ENCODE results near the gene HOXA3. TPM values are rescaled to one million over a fixed set of nuclear protein-coding genes. Genes with fewer than 3 reads are reported as not detected.

Gene HOXA3
- total RNA-seq: not detected

DNA sequence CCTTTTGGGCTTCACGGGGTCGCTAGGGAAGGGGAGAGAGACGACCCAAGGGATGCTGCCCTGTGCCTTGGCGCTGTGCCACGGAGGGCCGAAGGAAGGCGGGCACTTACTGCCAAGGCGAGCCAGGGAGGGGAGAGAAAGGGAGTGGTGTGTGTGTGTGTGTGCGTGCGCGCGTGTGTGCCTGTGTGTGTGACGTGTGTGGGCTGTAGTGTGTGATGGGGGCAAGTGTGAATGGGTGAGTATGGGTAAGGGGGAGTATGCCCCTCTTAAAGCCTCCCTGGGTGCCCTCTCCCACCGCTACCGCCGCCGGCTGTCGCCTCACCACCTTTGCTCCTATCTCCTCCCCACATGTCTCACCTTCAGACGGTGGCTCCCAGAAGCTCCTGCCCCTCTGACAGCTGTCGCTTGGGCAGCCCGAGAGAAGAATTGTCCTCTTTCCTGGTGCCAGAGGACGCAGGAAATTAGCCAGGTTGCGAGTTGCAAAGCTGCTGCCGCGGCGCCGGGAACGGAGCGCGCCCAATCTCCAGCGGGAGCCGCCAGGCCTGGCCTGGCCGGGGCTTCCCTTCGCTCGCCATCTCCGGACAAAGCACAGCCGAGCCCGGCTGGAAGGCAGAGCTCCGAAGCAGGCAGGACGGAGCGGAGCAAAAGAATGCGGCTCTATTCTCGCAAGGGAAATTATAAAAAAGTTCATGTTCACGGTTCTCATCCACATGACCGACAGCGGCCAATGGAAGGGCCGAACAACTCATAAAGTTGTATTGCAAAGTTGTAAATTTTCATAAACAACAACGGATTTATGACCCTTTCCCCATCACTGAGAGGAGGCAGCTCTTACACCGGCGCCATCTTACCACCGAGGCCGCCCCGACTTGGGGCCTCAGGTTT is at the start of gene HOXA3:
Gene HOXA3, minus strand, starts transcription at position 653 of the 885 bp plus-strand sequence. CDS start 41,943 bp downstream, outside the sequence.
- no peaks in the 10 kb centered on the region for H3K9me3 Mint-ChIP-seq (ENCODE audit: low read depth)
- peaks cover 29% of the 10 kb centered on the region for H3K4me1 Mint-ChIP-seq

DNA sequence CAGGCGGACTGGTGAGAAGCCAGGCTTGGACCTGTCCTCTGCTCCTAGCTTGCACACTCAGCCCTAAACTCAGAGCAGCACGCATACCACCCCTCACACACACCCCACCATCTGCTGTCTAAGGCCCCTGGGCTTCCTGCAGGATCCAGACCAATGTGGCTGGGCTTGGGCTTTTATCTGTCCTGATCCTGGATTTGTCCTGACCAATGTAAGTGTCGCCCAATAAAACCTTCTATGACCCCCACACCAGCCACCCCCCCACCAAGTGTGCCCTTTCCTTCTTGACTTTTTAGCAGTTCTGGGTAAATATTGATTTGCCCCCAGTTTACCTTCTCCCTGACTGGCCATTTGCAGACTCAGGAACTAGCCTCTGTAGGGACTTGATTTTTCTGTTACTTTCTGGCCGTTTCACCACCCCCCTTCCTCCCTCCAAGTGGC is 49.2 kb upstream of the HOXA3 start:
- ATAC-seq (no peak), DNase-seq (no peak)
- H3K4me3 Mint-ChIP-seq: no peak overlapping the region
- H3K27me3 Mint-ChIP-seq: peaks cover 92% of the 10 kb centered on the region
- H3K27ac Mint-ChIP-seq: no peak overlapping the region
- H3K36me3 Mint-ChIP-seq: no peaks in the 10 kb centered on the region
- H3K9me3 Mint-ChIP-seq (ENCODE audit: low read depth): no peaks in the 10 kb centered on the region
- peaks cover 30% of the 10 kb centered on the region for H3K4me1 Mint-ChIP-seq
- CTCF ChIA-PET: interaction anchor here (1.2 to 2.4 kb wide), 2 partner anchors 10 to 22 kb away, joined by 4 to 10 read pairs; no protein-coding TSS in a partner anchor

More for the DNA sequence above, at the start of gene HOXA3:
- Mint-ChIP-seq H3K4me3 (peak within 1 kb of the TSS; percentile 51), H3K27ac (no peak within 1 kb of the TSS), H3K27me3 (peaks cover 91% of the 10 kb centered on the region), H3K36me3 (peaks cover 1% of the 10 kb centered on the region)
- no peak for ATAC-seq
- DNase-seq: no peak
- CTCF ChIA-PET: interaction anchor here (0.9 to 3.6 kb wide), 10 partner anchors 9 to 783 kb away, joined by 3 to 25 read pairs (median 5); no protein-coding TSS in a partner anchor

DNA sequence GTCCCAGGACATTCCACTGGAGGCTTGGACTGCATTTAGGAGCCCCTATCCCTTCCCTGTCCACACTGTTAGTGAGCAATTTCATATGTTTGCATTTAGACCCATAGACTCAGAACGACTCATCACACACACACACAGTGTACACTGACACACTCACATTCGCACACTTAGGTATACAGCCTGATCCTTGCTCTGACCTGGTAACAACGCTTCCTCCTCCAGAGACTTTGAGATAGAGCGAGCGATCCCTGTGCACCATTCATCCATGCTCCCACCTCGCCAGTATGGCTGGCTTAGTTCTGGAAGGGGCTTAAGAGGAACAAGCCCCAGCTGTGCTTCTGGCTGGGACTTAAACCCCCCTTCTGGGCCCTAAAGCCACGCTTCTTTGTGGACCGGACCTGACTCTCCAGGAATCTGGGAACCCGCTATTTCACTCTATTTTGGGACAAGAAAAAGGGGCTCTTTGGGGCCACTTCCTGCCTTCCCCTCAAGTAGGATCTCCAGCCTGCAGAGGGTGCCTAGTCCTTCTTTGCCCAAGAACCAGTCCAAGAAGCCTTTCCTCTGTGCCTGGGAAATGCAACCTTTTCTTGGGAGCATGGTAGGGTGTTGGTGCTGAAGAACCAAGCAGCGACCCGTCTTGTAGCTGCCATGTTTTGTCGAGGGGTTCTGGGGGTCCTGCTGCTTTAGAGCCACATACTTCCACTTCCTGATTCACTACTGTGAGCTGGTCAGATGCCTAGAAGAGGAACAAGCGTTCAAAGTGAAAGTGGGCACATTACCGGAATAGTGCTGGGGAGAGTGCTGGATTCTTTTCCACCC is 48.6 kb upstream of the HOXA3 start:
- DNase-seq: no peak
- Mint-ChIP-seq H3K27ac (peak overlapping the region; percentile 67), H3K27me3 (peaks cover 91% of the 10 kb centered on the region), H3K4me3 (peak overlapping the region; percentile 26), H3K4me1 (peaks cover 32% of the 10 kb centered on the region), H3K9me3 (ENCODE audit: low read depth) (no peaks in the 10 kb centered on the region), H3K36me3 (no peaks in the 10 kb centered on the region)
- CTCF ChIA-PET: interaction anchor here (2.4 kb wide), 1 partner anchor 21 kb away, joined by 10 read pairs; no protein-coding TSS in a partner anchor
- ATAC-seq: no peak

- H3K27me3 Mint-ChIP-seq: peaks cover 89% of the 10 kb centered on the region
- no peaks in the 10 kb centered on the region for H3K36me3 Mint-ChIP-seq
- CTCF ChIA-PET: interaction anchor here (1.6 kb wide), 1 partner anchor 13 kb away, joined by 5 read pairs; no protein-coding TSS in a partner anchor
- ATAC-seq (peak; percentile 54), DNase-seq (no peak)
- H3K4me3 Mint-ChIP-seq: peak within 1 kb of the TSS; percentile 46
- H3K4me1 Mint-ChIP-seq: peaks cover 28% of the 10 kb centered on the region
- H3K9me3 Mint-ChIP-seq (ENCODE audit: low read depth): no peaks in the 10 kb centered on the region
- H3K27ac Mint-ChIP-seq: peak within 1 kb of the TSS; percentile 67
Measured at GRCh38 chr7:27199849-27200760, 47.7 kb upstream of the HOXA3 start, which contains the start of gene HOXA13. Gene HOXA13, minus strand, starts transcription at chr7:27200091. Its CDS starts 14 bp downstream, at chr7:27200077.

DNA sequence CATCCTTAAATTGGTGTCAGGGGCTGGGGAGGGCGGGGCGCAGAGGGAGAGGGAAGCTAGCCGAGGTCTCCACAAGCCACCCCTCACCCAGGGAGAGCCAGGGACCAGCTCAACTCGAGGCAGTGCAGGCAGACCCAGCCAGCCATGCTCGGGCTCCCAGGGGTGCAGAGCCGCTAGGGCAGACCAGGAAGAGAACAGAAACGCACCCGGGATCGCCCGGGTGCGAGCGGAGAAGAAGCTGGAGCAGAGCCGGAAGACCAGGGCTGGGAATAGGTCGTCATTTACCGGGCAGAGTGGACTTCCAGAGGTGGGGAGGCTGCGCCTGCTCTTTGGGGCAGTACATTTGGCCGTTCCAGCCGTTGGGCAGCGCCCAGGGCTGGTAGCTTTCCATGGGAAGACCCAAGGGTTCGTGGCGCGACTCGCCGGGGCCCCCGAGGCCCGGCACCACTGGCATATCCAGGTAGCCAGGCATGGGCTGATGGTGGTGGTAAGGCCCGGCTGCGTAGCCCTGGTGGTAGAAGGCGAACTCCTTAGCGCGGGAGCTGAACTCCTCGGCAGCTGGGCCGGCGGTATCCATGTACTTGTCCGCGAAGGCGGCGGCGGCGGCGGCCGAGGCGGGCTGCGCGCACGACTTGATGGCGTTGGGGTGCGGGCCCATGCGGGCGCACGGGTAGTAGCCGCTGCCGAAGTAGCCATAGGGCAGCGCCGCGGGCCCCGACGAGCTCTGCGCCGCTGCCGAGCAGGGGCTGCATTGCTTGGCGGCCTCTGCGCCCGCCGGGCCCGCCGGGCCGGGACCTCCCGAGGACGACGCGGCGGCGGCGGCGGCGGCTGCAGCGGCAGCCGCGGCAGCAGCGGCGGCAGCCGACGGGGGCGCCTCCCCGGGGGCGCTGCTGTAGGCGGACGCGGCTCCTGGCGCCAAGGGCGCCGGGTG is 46.8 kb upstream of the HOXA3 start:
- H3K27me3 Mint-ChIP-seq: peaks cover 90% of the 10 kb centered on the region

DNA sequence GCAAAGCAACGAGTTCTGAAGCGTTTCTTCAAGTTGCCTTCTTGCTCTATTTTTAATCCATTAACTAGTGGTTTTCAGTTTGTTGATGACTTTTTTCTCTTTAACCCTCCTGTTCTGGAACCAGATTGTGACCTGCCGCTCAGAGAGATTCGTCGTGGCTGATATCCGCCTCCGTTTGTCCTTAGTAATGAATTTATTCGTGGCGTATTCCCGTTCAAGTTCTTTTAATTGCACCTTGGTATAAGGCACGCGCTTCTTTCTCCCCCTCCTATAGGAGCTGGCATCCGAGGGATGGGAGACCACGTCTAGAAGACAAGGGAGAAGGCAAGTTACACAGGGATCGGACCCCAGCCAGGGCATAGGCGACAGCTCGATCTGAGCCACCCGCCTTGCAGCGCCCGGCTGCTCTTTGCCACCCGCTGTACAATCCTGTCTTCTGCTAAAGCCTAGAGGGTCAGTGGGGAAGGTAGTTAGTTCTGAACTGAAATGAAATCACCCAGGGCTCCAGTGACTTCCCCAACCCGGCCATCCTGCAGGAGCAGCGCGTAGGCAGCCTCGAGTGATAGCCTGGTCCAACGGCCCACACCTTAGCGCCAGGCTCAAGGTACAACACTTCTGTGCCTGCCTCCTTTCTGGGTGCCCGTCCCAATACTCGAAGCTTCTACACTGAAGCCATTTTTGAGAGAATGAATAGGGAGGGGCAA is 45.9 kb upstream of the HOXA3 start:
- ATAC-seq (no peak), DNase-seq (no peak)
- CTCF ChIA-PET: interaction anchor here (0.9 to 1.6 kb wide), 5 partner anchors 11 to 515 kb away, joined by 3 to 5 read pairs (median 4); no protein-coding TSS in a partner anchor
- H3K4me3 Mint-ChIP-seq: no peak overlapping the region
- no peaks in the 10 kb centered on the region for H3K9me3 Mint-ChIP-seq (ENCODE audit: low read depth)
- peaks cover 90% of the 10 kb centered on the region for H3K27me3 Mint-ChIP-seq
- no peak overlapping the region for H3K27ac Mint-ChIP-seq
- peaks cover 26% of the 10 kb centered on the region for H3K4me1 Mint-ChIP-seq
- no peaks in the 10 kb centered on the region for H3K36me3 Mint-ChIP-seq

More for the DNA sequence above, 46.8 kb upstream of the HOXA3 start:
- Mint-ChIP-seq H3K4me3 (no peak overlapping the region), H3K4me1 (peaks cover 26% of the 10 kb centered on the region), H3K36me3 (no peaks in the 10 kb centered on the region), H3K9me3 (ENCODE audit: low read depth) (no peaks in the 10 kb centered on the region), H3K27ac (no peak overlapping the region)
- ATAC-seq (no peak), DNase-seq (no peak)
- CTCF ChIA-PET: interaction anchor here (0.9 to 1.6 kb wide), 5 partner anchors 10 to 516 kb away, joined by 3 to 5 read pairs (median 4); no protein-coding TSS in a partner anchor

GRCh38 chr7:27197137-27198042 is 45.0 kb upstream of the HOXA3 start:
- Mint-ChIP-seq H3K27me3 (peaks cover 87% of the 10 kb centered on the region), H3K9me3 (ENCODE audit: low read depth) (no peaks in the 10 kb centered on the region), H3K36me3 (no peaks in the 10 kb centered on the region), H3K27ac (no peak overlapping the region), H3K4me1 (peaks cover 24% of the 10 kb centered on the region), H3K4me3 (no peak overlapping the region)
- DNase-seq (no peak), ATAC-seq (no peak)
- CTCF ChIA-PET: no interaction called here

GRCh38 chr7:27196287-27196767 is 43.9 kb upstream of the HOXA3 start:
- no peak overlapping the region for H3K4me3 Mint-ChIP-seq
- ATAC-seq: no peak

DNA sequence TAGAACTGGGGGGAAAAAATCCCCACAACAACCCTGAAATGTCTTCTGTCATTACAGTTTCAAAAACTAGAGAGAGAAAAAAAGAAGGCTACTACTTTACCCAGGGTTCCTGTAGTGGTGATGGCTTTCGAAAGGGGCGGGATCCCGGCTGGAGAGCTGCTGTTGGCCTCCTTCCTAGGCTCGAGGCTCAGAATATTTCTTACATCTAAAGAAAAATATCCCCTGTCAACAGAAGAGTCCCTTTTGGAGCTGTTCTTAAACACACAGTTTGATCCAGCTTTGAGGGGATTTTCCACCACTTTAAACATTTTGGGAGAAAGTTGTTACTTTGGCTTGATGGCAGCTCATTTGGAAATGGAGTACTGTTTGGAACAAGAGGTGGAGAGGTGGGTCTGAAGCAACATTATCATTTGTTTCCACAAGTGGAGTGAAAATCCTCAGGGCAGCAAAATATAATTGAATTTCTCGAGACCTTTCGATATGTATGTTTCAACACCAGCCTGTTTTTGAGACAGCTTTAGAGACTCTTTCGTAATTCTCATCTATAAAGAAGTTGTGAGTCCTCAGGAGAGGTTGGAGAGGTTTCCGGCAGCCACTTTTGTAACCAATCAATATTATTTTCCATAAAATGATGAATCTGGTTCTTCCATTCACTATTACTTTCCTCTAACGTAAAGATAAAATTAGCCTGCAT is 42.5 kb upstream of the HOXA3 start:
- no peaks in the 10 kb centered on the region for H3K36me3 Mint-ChIP-seq
- DNase-seq (no peak), ATAC-seq (no peak)
- no peaks in the 10 kb centered on the region for H3K9me3 Mint-ChIP-seq (ENCODE audit: low read depth)
- H3K4me3 Mint-ChIP-seq: no peak overlapping the region
- peaks cover 89% of the 10 kb centered on the region for H3K27me3 Mint-ChIP-seq
- peaks cover 6% of the 10 kb centered on the region for H3K4me1 Mint-ChIP-seq
- CTCF ChIA-PET: interaction anchor here (0.6 to 1.7 kb wide), 9 partner anchors 10 to 899 kb away, joined by 3 to 14 read pairs (median 4); partner anchors contain the start of gene HOXA11
- no peak overlapping the region for H3K27ac Mint-ChIP-seq

More at GRCh38 chr7:27196287-27196767, 43.9 kb upstream of the HOXA3 start:
- Mint-ChIP-seq H3K27ac (no peak overlapping the region), H3K27me3 (peaks cover 87% of the 10 kb centered on the region), H3K9me3 (ENCODE audit: low read depth) (no peaks in the 10 kb centered on the region), H3K36me3 (no peaks in the 10 kb centered on the region), H3K4me1 (peaks cover 18% of the 10 kb centered on the region)
- DNase-seq: peak; percentile 88
- CTCF ChIA-PET: interaction anchor here (0.7 to 1.7 kb wide), 40 partner anchors 8 to 966 kb away, joined by 3 to 15 read pairs (median 5); partner anchors contain the start of genes EVX1, HOXA11 and HOXA4

DNA sequence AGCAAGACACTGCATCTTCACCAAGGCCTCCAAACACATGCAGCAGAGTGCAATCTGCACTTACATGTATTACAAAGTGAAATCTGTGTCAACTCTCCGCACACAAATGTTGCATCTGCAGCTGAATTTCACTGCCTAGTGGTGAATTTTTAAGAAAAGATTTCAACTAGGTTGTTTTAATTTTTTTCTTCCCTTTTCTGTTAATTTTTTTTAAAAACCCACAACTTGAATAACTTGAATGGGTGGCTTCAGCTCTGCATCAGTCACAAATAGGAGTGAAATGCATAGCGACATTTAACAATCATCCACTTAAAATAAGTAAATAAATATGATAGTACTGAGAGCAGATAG is 41.6 kb upstream of the HOXA3 start:
- ATAC-seq (no peak), DNase-seq (no peak)
- Mint-ChIP-seq H3K4me1 (peaks cover 7% of the 10 kb centered on the region), H3K4me3 (no peak overlapping the region), H3K27ac (no peak overlapping the region), H3K9me3 (ENCODE audit: low read depth) (no peaks in the 10 kb centered on the region), H3K36me3 (no peaks in the 10 kb centered on the region), H3K27me3 (peaks cover 94% of the 10 kb centered on the region)
- CTCF ChIA-PET: interaction anchor here (0.6 to 1.2 kb wide), 2 partner anchors 15 to 593 kb away, joined by 3 to 4 read pairs; no protein-coding TSS in a partner anchor

Data from activated CD8-positive, alpha-beta memory T cell treated with anti-CD3 and anti-CD28 coated beads, Interleukin-2, amount 10 ng/mL, durations not matched to agents 7 days and 5 days (primary cell).